CD8-positive, alpha-beta memory T cell (primary cell): ENCODE data around the gene ACTR1A. TPM values are rescaled to one million over a fixed set of nuclear protein-coding genes. Genes with fewer than 3 reads are reported as not detected.
A peak's percentile ranks its signal among the peaks of the same experiment; 100 is the strongest.

Source experiments
- CTCF ChIA-PET: fragments of 350-600 bp; sonication (Branson Sonifier 250); formaldehyde crosslinking; loops from one replicate; lab custom pipeline; 2021; ENCODE audit warnings: antibody characterized with exemption; lab: Charles Lee
- POLR2A ChIA-PET: fragments of 350-600 bp; sonication (Branson Sonifier 250); formaldehyde crosslinking; loops from one replicate; lab custom pipeline; 2021; ENCODE audit warnings: antibody characterized with exemption; lab: Charles Lee
- DNase-seq, 5 donors: peaks; one replicate each; pipeline versions ENCODE4 v3.0.0 to v3.0.0-alpha.2; 2020 to 2022; ENCODE audit warnings: mixed read lengths in 1 of 5
- H3K27ac ChIP-seq: one replicate; pipeline ENCODE4 v1.7.0; 2013; ENCODE audit warnings: low read depth, mild to moderate bottlenecking, low read length, moderate library complexity
- H3K27me3 ChIP-seq: 2 replicates; pipeline ENCODE4 v1.7.0; 2013; ENCODE audit warnings: low read length, mild to moderate bottlenecking; ENCODE audit not compliant: insufficient read depth, poor library complexity, severe bottlenecking
- H3K36me3 ChIP-seq: 2 replicates; pipeline ENCODE4 v1.7.0; 2013; ENCODE audit warnings: mild to moderate bottlenecking, low read length, moderate library complexity; ENCODE audit not compliant: insufficient read depth
- H3K4me1 ChIP-seq: 2 replicates; pipeline ENCODE4 v1.7.0; 2013; ENCODE audit warnings: mild to moderate bottlenecking, low read length, moderate library complexity; ENCODE audit not compliant: insufficient read depth
- H3K4me3 ChIP-seq: 2 replicates; pipeline ENCODE4 v1.7.0; 2013; ENCODE audit warnings: mild to moderate bottlenecking, low read length
- H3K9me3 ChIP-seq: 2 replicates; pipeline ENCODE4 v1.7.0; 2013; ENCODE audit warnings: mild to moderate bottlenecking, low read length
- H3K27ac Mint-ChIP-seq, 8 donors: one replicate each; pipeline ENCODE4 v1.8.0; 2020 to 2021; ENCODE audit warnings: mixed read lengths in 8 of 8, mild to moderate bottlenecking in 6 of 8, inconsistent platforms in 3 of 8, moderate library complexity in 3 of 8
- H3K27me3 Mint-ChIP-seq, 2 donors: one replicate each; pipeline ENCODE4 v1.8.0; 2020 to 2021; ENCODE audit warnings: mixed read lengths in 2 of 2, mild to moderate bottlenecking in 1 of 2, moderate library complexity in 1 of 2
- H3K36me3 Mint-ChIP-seq, 3 donors: one replicate each; pipeline ENCODE4 v1.8.0; 2020 to 2021; ENCODE audit warnings: mixed read lengths in 3 of 3, inconsistent platforms in 1 of 3, mild to moderate bottlenecking in 1 of 3
- H3K4me1 Mint-ChIP-seq, 3 donors: one replicate each; pipeline ENCODE4 v1.8.0; 2020 to 2021; ENCODE audit warnings: mixed read lengths in 3 of 3, inconsistent platforms in 1 of 3, mild to moderate bottlenecking in 1 of 3
- H3K4me3 Mint-ChIP-seq, 7 donors: one replicate each; pipeline ENCODE4 v1.8.0; 2020 to 2021; ENCODE audit warnings: mixed read lengths in 7 of 7, mild to moderate bottlenecking in 6 of 7, moderate library complexity in 4 of 7, inconsistent platforms in 2 of 7
- H3K9me3 Mint-ChIP-seq, 5 donors: one replicate each; pipeline ENCODE4 v1.8.0; 2020 to 2022; ENCODE audit warnings: mixed read lengths in 5 of 5, mild to moderate bottlenecking in 3 of 5, moderate library complexity in 2 of 5, inconsistent platforms in 1 of 5
- polyA plus RNA-seq: library from polyadenylated mRNA; unstranded; fragments of 300-500 nt; fragmentation: Illumina TruSeq; gene quantifications from one replicate; pipeline ENCODE4 v1.2.3, GENCODE V29; 2021
- total RNA-seq, 2 experiments: library from RNA; stranded (reverse); gene quantifications; one replicate each; pipeline ENCODE4 v1.2.3, GENCODE V29; 2021

Gene ACTR1A
- total and polyA plus RNA-seq, 3 experiments from 2014 or later, result 76.4 to 80.4 (median 79.6) TPM

- no peaks in the 10 kb centered on the region for H3K9me3 ChIP-seq
- no peak overlapping the region for H3K27ac ChIP-seq
- no peaks in the 10 kb centered on the region for H3K27me3 ChIP-seq
- peak overlapping the region in 1 of 8 donors; percentile 47 for H3K27ac Mint-ChIP-seq
- DNase-seq, result no peak
- H3K9me3 Mint-ChIP-seq, result no peaks in the 10 kb centered on the region
- peaks cover under 1% of the 10 kb centered on the region for H3K4me1 ChIP-seq
- no peak overlapping the region for H3K4me3 Mint-ChIP-seq
- H3K4me3 ChIP-seq, result no peak overlapping the region
- CTCF ChIA-PET, result interaction anchor here (1.8 kb wide), 1 partner anchor 11 kb away, joined by 6 read pairs; no protein-coding TSS in a partner anchor
- peaks cover 0 to 10% (median 5%) of the 10 kb centered on the region in 3 donors for H3K36me3 Mint-ChIP-seq
- peaks cover 6 to 10% (median 8%) of the 10 kb centered on the region in 3 donors for H3K4me1 Mint-ChIP-seq
- POLR2A ChIA-PET, result interaction anchor here (0.6 kb wide), 1 partner anchor 46 kb away, joined by 3 read pairs; no protein-coding TSS in a partner anchor
- no peaks in the 10 kb centered on the region for H3K36me3 ChIP-seq
- H3K27me3 Mint-ChIP-seq, result peaks cover 0 to 1% of the 10 kb centered on the region in 2 donors
Measured at GRCh38 chr10:102467318-102467717, 35.2 kb downstream of the ACTR1A start.

- Histone ChIP-seq H3K27me3 (no peaks in the 10 kb centered on the region), H3K4me1 (peaks cover 15% of the 10 kb centered on the region), H3K27ac (no peak overlapping the region), H3K36me3 (no peaks in the 10 kb centered on the region), H3K4me3 (no peak overlapping the region), H3K9me3 (no peaks in the 10 kb centered on the region)
- peaks cover 22 to 28% (median 22%) of the 10 kb centered on the region in 3 donors for H3K4me1 Mint-ChIP-seq
- peaks cover 0 to 9% (median 5%) of the 10 kb centered on the region in 3 donors for H3K36me3 Mint-ChIP-seq
- no peak overlapping the region for H3K27ac Mint-ChIP-seq
- H3K4me3 Mint-ChIP-seq, result no peak overlapping the region
- peaks cover 0 to 1% of the 10 kb centered on the region in 2 donors for H3K27me3 Mint-ChIP-seq
- CTCF ChIA-PET, result no interaction called here
- no peaks in the 10 kb centered on the region for H3K9me3 Mint-ChIP-seq
- POLR2A ChIA-PET, result interaction anchor here (0.6 kb wide), 1 partner anchor 62 kb away, joined by 7 read pairs; no protein-coding TSS in a partner anchor
- no peak for DNase-seq
Measured at GRCh38 chr10:102465466-102465865, 37.0 kb downstream of the ACTR1A start.

GRCh38 chr10:102463983-102464382 lies 38.5 kb downstream of the ACTR1A start:
- Histone ChIP-seq H3K4me1 (peaks cover 15% of the 10 kb centered on the region), H3K27me3 (no peaks in the 10 kb centered on the region), H3K27ac (no peak overlapping the region), H3K36me3 (no peaks in the 10 kb centered on the region), H3K4me3 (no peak overlapping the region), H3K9me3 (no peaks in the 10 kb centered on the region)
- ChIA-PET POLR2A (interaction anchor here (0.7 to 4.3 kb wide), 2 partner anchors 10 to 13 kb away, joined by 6 to 54 read pairs; partner anchors contain the start of gene C10orf95), CTCF (interaction anchor here (1.1 to 1.6 kb wide), 2 partner anchors 65 to 234 kb away, joined by 4 to 6 read pairs; no protein-coding TSS in a partner anchor)
- DNase-seq, result no peak
- Mint-ChIP-seq H3K9me3 (no peaks in the 10 kb centered on the region), H3K27ac (no peak overlapping the region), H3K4me1 (peaks cover 21 to 29% (median 22%) of the 10 kb centered on the region in 3 donors), H3K4me3 (no peak overlapping the region), H3K36me3 (peaks cover 0 to 5% (median 5%) of the 10 kb centered on the region in 3 donors), H3K27me3 (peaks cover 0 to 4% of the 10 kb centered on the region in 2 donors)

- H3K27ac Mint-ChIP-seq, result peak overlapping the region in 4 of 8 donors; percentile 37 to 92 (median 67)
- POLR2A ChIA-PET, result interaction anchor here (0.7 to 4.3 kb wide), 2 partner anchors 12 to 69 kb away, joined by 3 to 54 read pairs; partner anchors contain the start of gene C10orf95
- Histone ChIP-seq H3K27me3 (no peaks in the 10 kb centered on the region), H3K9me3 (no peaks in the 10 kb centered on the region), H3K4me3 (no peak overlapping the region), H3K36me3 (no peaks in the 10 kb centered on the region), H3K4me1 (peaks cover 15% of the 10 kb centered on the region), H3K27ac (no peak overlapping the region)
- peaks cover 0 to 4% of the 10 kb centered on the region in 2 donors for H3K27me3 Mint-ChIP-seq
- CTCF ChIA-PET, result interaction anchor here (1.1 to 2.8 kb wide), 7 partner anchors 11 to 232 kb away, joined by 3 to 23 read pairs (median 8); partner anchors contain the start of gene C10orf95
- H3K4me1 Mint-ChIP-seq, result peaks cover 21 to 29% (median 22%) of the 10 kb centered on the region in 3 donors
- H3K36me3 Mint-ChIP-seq, result peaks cover 0 to 5% (median 2%) of the 10 kb centered on the region in 3 donors
- H3K4me3 Mint-ChIP-seq, result peak overlapping the region; percentile 59 to 94 (median 88)
- H3K9me3 Mint-ChIP-seq, result no peaks in the 10 kb centered on the region
- DNase-seq, result no peak
Measured at GRCh38 chr10:102462512-102463054, 39.9 kb downstream of the ACTR1A start.

- Mint-ChIP-seq H3K9me3 (no peaks in the 10 kb centered on the region), H3K27ac (peak overlapping the region in 7 of 8 donors; percentile 53 to 93 (median 84)), H3K27me3 (peaks cover 0 to 4% of the 10 kb centered on the region in 2 donors), H3K4me1 (peaks cover 21 to 29% (median 22%) of the 10 kb centered on the region in 3 donors), H3K4me3 (peak overlapping the region; percentile 84 to 94 (median 89)), H3K36me3 (peaks cover 0 to 2% (median under 1%) of the 10 kb centered on the region in 3 donors)
- CTCF ChIA-PET, result interaction anchor here (0.7 to 2.8 kb wide), 12 partner anchors 10 to 231 kb away, joined by 3 to 23 read pairs (median 6); partner anchors contain the start of genes ACTR1A, C10orf95 and NFKB2
- DNase-seq, result peak; percentile 87 to 95 (median 91)
- POLR2A ChIA-PET, result interaction anchor here (0.6 to 4.3 kb wide), 7 partner anchors 10 to 66 kb away, joined by 3 to 54 read pairs (median 4); partner anchors contain the start of genes ACTR1A, C10orf95, FBXL15 and NFKB2
- H3K9me3 ChIP-seq, result no peaks in the 10 kb centered on the region
- H3K4me3 ChIP-seq, result peak overlapping the region; percentile 82
- H3K4me1 ChIP-seq, result peaks cover 15% of the 10 kb centered on the region
- H3K36me3 ChIP-seq, result peaks cover 2% of the 10 kb centered on the region
- H3K27ac ChIP-seq, result no peak overlapping the region
- H3K27me3 ChIP-seq, result no peaks in the 10 kb centered on the region
Measured at GRCh38 chr10:102461187-102462054, 41.1 kb downstream of the ACTR1A start.

GRCh38 chr10:102460836-102461186 lies 41.7 kb downstream of the ACTR1A start:
- Histone ChIP-seq H3K9me3 (no peaks in the 10 kb centered on the region), H3K27me3 (no peaks in the 10 kb centered on the region), H3K36me3 (peaks cover 5% of the 10 kb centered on the region), H3K27ac (no peak overlapping the region), H3K4me1 (peaks cover 15% of the 10 kb centered on the region), H3K4me3 (peak overlapping the region; percentile 82)
- peak overlapping the region; percentile 53 to 93 (median 84) for H3K27ac Mint-ChIP-seq
- no peaks in the 10 kb centered on the region for H3K9me3 Mint-ChIP-seq
- peaks cover 0 to 5% (median 2%) of the 10 kb centered on the region in 3 donors for H3K36me3 Mint-ChIP-seq
- DNase-seq, result no peak
- H3K4me3 Mint-ChIP-seq, result peak overlapping the region; percentile 84 to 94 (median 89)
- peaks cover 21 to 29% (median 22%) of the 10 kb centered on the region in 3 donors for H3K4me1 Mint-ChIP-seq
- H3K27me3 Mint-ChIP-seq, result peaks cover 0 to 4% of the 10 kb centered on the region in 2 donors
- ChIA-PET CTCF (interaction anchor here (0.7 to 2.8 kb wide), 9 partner anchors 10 to 123 kb away, joined by 3 to 23 read pairs (median 4); partner anchors contain the start of genes ACTR1A, C10orf95 and NFKB2), POLR2A (interaction anchor here (0.6 to 4.3 kb wide), 6 partner anchors 10 to 125 kb away, joined by 3 to 54 read pairs (median 5); partner anchors contain the start of genes ACTR1A, C10orf95, NFKB2 and SUFU)

GRCh38 chr10:102458656-102459055 lies 43.9 kb downstream of the ACTR1A start:
- peaks cover 20 to 28% (median 22%) of the 10 kb centered on the region in 3 donors for H3K4me1 Mint-ChIP-seq
- H3K27me3 Mint-ChIP-seq, result peaks cover 0 to 4% of the 10 kb centered on the region in 2 donors
- no peaks in the 10 kb centered on the region for H3K9me3 Mint-ChIP-seq
- no peak for DNase-seq
- ChIA-PET POLR2A (interaction anchor here (0.9 kb wide), 1 partner anchor 340 kb away, joined by 4 read pairs; no protein-coding TSS in a partner anchor), CTCF (interaction anchor here (0.9 to 1.3 kb wide), 2 partner anchors 20 to 125 kb away, joined by 3 read pairs; no protein-coding TSS in a partner anchor)
- Histone ChIP-seq H3K36me3 (peaks cover 5% of the 10 kb centered on the region), H3K27ac (no peak overlapping the region), H3K4me1 (peaks cover 15% of the 10 kb centered on the region), H3K9me3 (no peaks in the 10 kb centered on the region), H3K4me3 (no peak overlapping the region), H3K27me3 (no peaks in the 10 kb centered on the region)
- H3K27ac Mint-ChIP-seq, result peak overlapping the region in 3 of 8 donors; percentile 22 to 82 (median 80)
- peaks cover 0 to 13% (median 1%) of the 10 kb centered on the region in 3 donors for H3K36me3 Mint-ChIP-seq
- H3K4me3 Mint-ChIP-seq, result peak overlapping the region in 1 of 7 donors; percentile 19
